ENCODE results near the gene BCR. TPM values are rescaled to one million over a fixed set of nuclear protein-coding genes. Genes with fewer than 3 reads are reported as not detected.

The BCR gene
- polyA plus RNA-seq, 1 donor (not counting 4 experiments of a cell fraction or from before 2014, with no cell fraction given): 25.8 TPM

GRCh38 chr22:23205339-23206049 is 25.2 kb downstream of the BCR start:
- no peak overlapping the region for H3K9ac ChIP-seq (ENCODE audit: control insufficient read depth, extremely low read depth, insufficient read depth, low read length)
- peaks cover 17% of the 10 kb centered on the region for H3K4me1 ChIP-seq (ENCODE audit: control insufficient read depth, extremely low read depth, insufficient read depth, low read length)
- dilution Hi-C loops (cut with MboI; ENCODE audit: extremely low pct_ligation_motif_present, low sequenced_read_pairs): no loop called here
- peaks cover 9% of the 10 kb centered on the region for H4K20me1 ChIP-seq (ENCODE audit: control insufficient read depth, extremely low read depth, insufficient read depth, low read length)
- H3K9me3 ChIP-seq (ENCODE audit: control insufficient read depth, low read depth, low read length): no peaks in the 10 kb centered on the region
- H3K27me3 ChIP-seq (ENCODE audit: control insufficient read depth, extremely low read depth, insufficient read depth, low read length): no peaks in the 10 kb centered on the region
- H3K79me2 ChIP-seq (ENCODE audit: control insufficient read depth, insufficient read depth, low read length): peaks cover 78% of the 10 kb centered on the region
- H3K36me3 ChIP-seq (ENCODE audit: control insufficient read depth in 2 of 2, extremely low read depth in 1 of 2, insufficient read depth in 2 of 2, low read length in 2 of 2): peaks cover 2 to 14% of the 10 kb centered on the region in 2 experiments
- no peak overlapping the region for H3K27ac ChIP-seq (ENCODE audit: control insufficient read depth, insufficient read depth, low read length)
- peak; percentile 76 for FAIRE-seq
- H3K4me3 ChIP-seq (ENCODE audit: control insufficient read depth in 2 of 3, extremely low read depth in 1 of 3, insufficient read depth in 2 of 3, low read depth in 1 of 3, low read length in 3 of 3): no peak overlapping the region
- no peak for TF ChIP-seq EZH2 (IDR thresholded peaks at IDR 0.05; ENCODE audit: low read length)
- no peak for TF ChIP-seq CTCF (optimal IDR thresholded peaks at IDR 0.05 in 1 of 3, IDR thresholded peaks at IDR 0.05 in 1 of 3, conservative IDR thresholded peaks at IDR 0.05 in 1 of 3; ENCODE audit: extremely low read depth in 1 of 3, insufficient read depth in 2 of 3, low read length in 3 of 3)
- peak; percentile 44 for DNase-seq (ENCODE audit: low read depth, low spot score)
- H3K9me1 ChIP-seq (ENCODE audit: control insufficient read depth, extremely low read depth, insufficient read depth, low read length): peaks cover 3% of the 10 kb centered on the region
- H2AFZ ChIP-seq (ENCODE audit: control insufficient read depth, low read length): no peak overlapping the region
- peak overlapping the region; percentile 9 for H3K4me2 ChIP-seq (ENCODE audit: control insufficient read depth, extremely low read depth, insufficient read depth, low read depth, low read length)

GRCh38 chr22:23206915-23207314 is 26.6 kb downstream of the BCR start:
- peaks cover 9% of the 10 kb centered on the region for H4K20me1 ChIP-seq (ENCODE audit: control insufficient read depth, extremely low read depth, insufficient read depth, low read length)
- TF ChIP-seq CTCF (optimal IDR thresholded peaks at IDR 0.05 in 1 of 3, IDR thresholded peaks at IDR 0.05 in 1 of 3, conservative IDR thresholded peaks at IDR 0.05 in 1 of 3; ENCODE audit: extremely low read depth in 1 of 3, insufficient read depth in 2 of 3, low read length in 3 of 3): no peak
- no peak for TF ChIP-seq EZH2 (IDR thresholded peaks at IDR 0.05; ENCODE audit: low read length)
- peaks cover 2 to 20% of the 10 kb centered on the region in 2 experiments for H3K36me3 ChIP-seq (ENCODE audit: control insufficient read depth in 2 of 2, extremely low read depth in 1 of 2, insufficient read depth in 2 of 2, low read length in 2 of 2)
- dilution Hi-C loops (cut with MboI; ENCODE audit: extremely low pct_ligation_motif_present, low sequenced_read_pairs): no loop called here
- no peaks in the 10 kb centered on the region for H3K9me3 ChIP-seq (ENCODE audit: control insufficient read depth, low read depth, low read length)
- no peaks in the 10 kb centered on the region for H3K27me3 ChIP-seq (ENCODE audit: control insufficient read depth, extremely low read depth, insufficient read depth, low read length)
- no peak overlapping the region for H3K27ac ChIP-seq (ENCODE audit: control insufficient read depth, insufficient read depth, low read length)
- peaks cover 3% of the 10 kb centered on the region for H3K9me1 ChIP-seq (ENCODE audit: control insufficient read depth, extremely low read depth, insufficient read depth, low read length)
- H2AFZ ChIP-seq (ENCODE audit: control insufficient read depth, low read length): no peak overlapping the region
- FAIRE-seq (no peak), DNase-seq (ENCODE audit: low read depth, low spot score) (no peak)
- no peak overlapping the region for H3K9ac ChIP-seq (ENCODE audit: control insufficient read depth, extremely low read depth, insufficient read depth, low read length)
- H3K4me3 ChIP-seq (ENCODE audit: control insufficient read depth in 2 of 3, extremely low read depth in 1 of 3, insufficient read depth in 2 of 3, low read depth in 1 of 3, low read length in 3 of 3): no peak overlapping the region
- peaks cover 17% of the 10 kb centered on the region for H3K4me1 ChIP-seq (ENCODE audit: control insufficient read depth, extremely low read depth, insufficient read depth, low read length)
- H3K4me2 ChIP-seq (ENCODE audit: control insufficient read depth, extremely low read depth, insufficient read depth, low read depth, low read length): no peak overlapping the region
- peaks cover 76% of the 10 kb centered on the region for H3K79me2 ChIP-seq (ENCODE audit: control insufficient read depth, insufficient read depth, low read length)
